Osteocyte (in vitro differentiated cells): Measurements from ENCODE around the gene SERPINA6. TPM values are rescaled to one million over a fixed set of nuclear protein-coding genes. Genes with fewer than 3 reads are reported as not detected.
"Not testable (repeated sequence)": the region's sequence is repeated elsewhere in the genome, so short reads cannot be mapped to it uniquely, and the experiment has no call there.

Experiments used
- DNase-seq: peaks from one replicate; pipeline ENCODE4 v3.0.0; 2021; ENCODE audit warnings: mixed read lengths; ENCODE audit not compliant: unreplicated experiment; ENCODE audit errors: extremely low spot score
- H3K27ac Mint-ChIP-seq: one replicate; pipeline ENCODE4 v1.8.0; 2021; ENCODE audit warnings: mild to moderate bottlenecking, mixed read lengths; ENCODE audit not compliant: unreplicated experiment
- H3K27me3 Mint-ChIP-seq: one replicate; pipeline ENCODE4 v1.8.0; 2021; ENCODE audit warnings: mixed read lengths; ENCODE audit not compliant: unreplicated experiment
- H3K36me3 Mint-ChIP-seq: one replicate; pipeline ENCODE4 v1.8.0; 2021; ENCODE audit warnings: mixed read lengths; ENCODE audit not compliant: unreplicated experiment
- H3K4me1 Mint-ChIP-seq: one replicate; pipeline ENCODE4 v1.8.0; 2021; ENCODE audit warnings: mixed read lengths; ENCODE audit not compliant: unreplicated experiment
- H3K4me3 Mint-ChIP-seq: one replicate; pipeline ENCODE4 v1.8.0; 2021; ENCODE audit warnings: mild to moderate bottlenecking, moderate library complexity, mixed read lengths; ENCODE audit not compliant: unreplicated experiment
- H3K9me3 Mint-ChIP-seq: one replicate; pipeline ENCODE4 v1.8.0; 2021; ENCODE audit warnings: mixed read lengths; ENCODE audit not compliant: unreplicated experiment
- CTCF ChIP-seq: fragments of 200-600 bp; sonication (generic); IDR thresholded peaks from 2 replicates; pipeline ENCODE4 v1.5.0; 2021; ENCODE audit warnings: antibody characterized with exemption, mild to moderate bottlenecking, moderate library complexity
- total RNA-seq: library from RNA; stranded (reverse); gene quantifications from 2 replicates; pipeline ENCODE4 v1.2.1, GENCODE V29; 2021

Gene SERPINA6
- total RNA-seq, 1 donor from 2014 or later = not detected

- Mint-ChIP-seq H3K9me3 (no peaks in the 10 kb centered on the region), H3K36me3 (no peaks in the 10 kb centered on the region), H3K4me1 (no peaks in the 10 kb centered on the region), H3K4me3 (no peak overlapping the region), H3K27me3 (no peaks in the 10 kb centered on the region), H3K27ac (no peak overlapping the region)
- no peak for TF ChIP-seq CTCF
- peak; percentile 80 for DNase-seq
Measured at GRCh38 chr14:94349276-94349675, 26.1 kb upstream of the SERPINA6 start.

GRCh38 chr14:94348836-94349235 lies 25.7 kb upstream of the SERPINA6 start:
- H3K4me1 Mint-ChIP-seq = no peaks in the 10 kb centered on the region
- DNase-seq = peak; percentile 66
- no peak overlapping the region for H3K4me3 Mint-ChIP-seq
- H3K27ac Mint-ChIP-seq = no peak overlapping the region
- H3K9me3 Mint-ChIP-seq = no peaks in the 10 kb centered on the region
- TF ChIP-seq CTCF = no peak
- H3K27me3 Mint-ChIP-seq = no peaks in the 10 kb centered on the region
- H3K36me3 Mint-ChIP-seq = no peaks in the 10 kb centered on the region

- Mint-ChIP-seq H3K9me3 (no peaks in the 10 kb centered on the region), H3K27ac (no peak overlapping the region), H3K4me1 (peaks cover 7% of the 10 kb centered on the region), H3K36me3 (no peaks in the 10 kb centered on the region), H3K27me3 (no peaks in the 10 kb centered on the region), H3K4me3 (no peak overlapping the region)
- TF ChIP-seq CTCF = no peak
- no peak for DNase-seq
Measured at GRCh38 chr14:94346841-94347240, 23.7 kb upstream of the SERPINA6 start.

DNA sequence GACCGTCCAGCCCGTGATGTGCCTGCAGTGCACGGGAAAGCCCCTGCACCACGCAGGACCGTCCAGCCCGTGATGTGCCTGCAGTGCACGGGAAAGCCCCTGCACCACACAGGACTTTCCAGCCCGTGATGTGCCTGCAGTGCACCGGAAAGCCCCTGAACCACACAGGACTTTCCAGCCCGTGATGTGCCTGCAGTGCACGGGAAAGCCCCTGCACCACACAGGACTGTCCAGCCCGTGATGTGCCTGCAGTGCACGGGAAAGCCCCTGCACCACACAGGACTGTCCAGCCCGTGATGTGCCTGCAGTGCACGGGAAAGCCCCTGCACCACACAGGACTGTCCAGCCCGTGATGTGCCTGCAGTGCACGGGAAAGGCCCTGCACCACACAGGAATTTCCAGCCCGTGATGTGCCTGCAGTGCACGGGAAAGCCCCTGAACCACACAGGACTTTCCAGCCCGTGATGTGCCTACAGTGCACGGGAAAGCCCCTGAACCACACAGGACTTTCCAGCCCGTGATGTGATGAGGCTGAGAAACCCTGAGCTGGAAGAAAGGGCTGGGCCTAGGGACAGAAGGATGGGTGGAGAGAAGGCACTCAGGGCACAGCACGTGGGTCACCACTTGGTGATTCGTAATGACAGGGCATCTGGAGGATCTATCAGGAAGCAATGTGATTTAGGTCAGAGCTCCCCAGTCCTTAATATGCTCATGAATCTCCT lies 23.1 kb upstream of the SERPINA6 start:
- H3K27me3 Mint-ChIP-seq, H3K36me3 Mint-ChIP-seq, H3K27ac Mint-ChIP-seq, H3K4me3 Mint-ChIP-seq, H3K9me3 Mint-ChIP-seq: not testable (repeated sequence)
- DNase-seq = peak; percentile 57
- H3K4me1 Mint-ChIP-seq = peaks cover 11% of the 10 kb centered on the region

GRCh38 chr14:94345344-94346064 lies 22.4 kb upstream of the SERPINA6 start:
- H3K9me3 Mint-ChIP-seq = no peaks in the 10 kb centered on the region
- H3K27ac Mint-ChIP-seq = no peak overlapping the region
- no peaks in the 10 kb centered on the region for H3K36me3 Mint-ChIP-seq
- no peak for TF ChIP-seq CTCF
- H3K4me3 Mint-ChIP-seq = no peak overlapping the region
- H3K27me3 Mint-ChIP-seq = no peaks in the 10 kb centered on the region
- peaks cover 11% of the 10 kb centered on the region for H3K4me1 Mint-ChIP-seq
- peak; percentile 40 for DNase-seq
